ENCODE results near the gene TLK1.

GRCh38 chr2:171166328-171166983 lies 5.8 kb upstream of the TLK1 start:
- TF ChIP-seq CTCF (conservative IDR thresholded peaks at IDR 0.05) (no peak), ZFX (IDR thresholded peaks at IDR 0.05) (no peak)

All from C4-2B (cell line).